ENCODE results near the gene CMC4. TPM values are rescaled to one million over a fixed set of nuclear protein-coding genes. Genes with fewer than 3 reads are reported as not detected.

Gene CMC4
- total and polyA plus RNA-seq, 9 of the 15 experiments (the other 6 are each of a cell fraction or from before 2014, with no cell fraction given): 3.5 to 16.9 (median 8.2) TPM

- TF ChIP-seq ZBTB12 (CRISPR knock-in tag; IDR thresholded peaks at IDR 0.05) (no peak), MBD2 (IDR thresholded peaks at IDR 0.05; ENCODE audit: borderline replicate concordance, low read depth) (no peak), ZNF143 (CRISPR knock-in tag; IDR thresholded peaks at IDR 0.05) (no peak), RNF219 (CRISPR knock-in tag; IDR thresholded peaks at IDR 0.05) (no peak), ZBTB34 (CRISPR knock-in tag; IDR thresholded peaks at IDR 0.05) (no peak), OTX1 (CRISPR knock-in tag; IDR thresholded peaks at IDR 0.05) (no peak), CEBPG (CRISPR knock-in tag; IDR thresholded peaks at IDR 0.05) (no peak), CEBPG (tag; conservative IDR thresholded peaks at IDR 0.05 in 1 of 2, IDR thresholded peaks at IDR 0.05 in 1 of 2) (no peak), NUFIP1 (IDR thresholded peaks at IDR 0.05; ENCODE audit: partially characterized antibody) (no peak), ZNF24 (IDR thresholded peaks at IDR 0.05) (no peak), MNT (conservative IDR thresholded peaks at IDR 0.05) (peak in 1 of 2 experiments; percentile 20; a peak in 1 of 4 replicates), ZNF174 (CRISPR knock-in tag; IDR thresholded peaks at IDR 0.05) (no peak), GTF2B (IDR thresholded peaks at IDR 0.05; ENCODE audit: extremely low read depth, insufficient read length) (no peak), SP2 (IDR thresholded peaks at IDR 0.05; ENCODE audit: extremely low read depth, low read depth, low read length, poor library complexity, severe bottlenecking) (no peak), SAP30 (IDR thresholded peaks at IDR 0.05; ENCODE audit: borderline replicate concordance, insufficient read depth, low read depth, low read length, poor library complexity, severe bottlenecking) (peak; percentile 29), ZNF354B (CRISPR knock-in tag; IDR thresholded peaks at IDR 0.05) (no peak), MXI1 (IDR thresholded peaks at IDR 0.05; ENCODE audit: low read depth, low read length) (no peak), C11orf30 (IDR thresholded peaks at IDR 0.05; ENCODE audit: low read depth) (0 out of 2 replicates have a peak, but pooled peaks have one; percentile 2), ZNF133 (CRISPR knock-in tag; IDR thresholded peaks at IDR 0.05) (no peak), SRSF9 (IDR thresholded peaks at IDR 0.05; ENCODE audit: borderline replicate concordance, low read depth, low read length) (no peak)
These were observed 851 bp upstream of the CMC4 start (continued) for GRCh38 chrX:155071694-155072280.
